ENCODE measurements around the gene RBM24. TPM values are rescaled to one million over a fixed set of nuclear protein-coding genes. Genes with fewer than 3 reads are reported as not detected.

The RBM24 gene
- total and polyA plus RNA-seq, 4 donors: 1.5 to 7.9 (median 4.3) TPM

DNA sequence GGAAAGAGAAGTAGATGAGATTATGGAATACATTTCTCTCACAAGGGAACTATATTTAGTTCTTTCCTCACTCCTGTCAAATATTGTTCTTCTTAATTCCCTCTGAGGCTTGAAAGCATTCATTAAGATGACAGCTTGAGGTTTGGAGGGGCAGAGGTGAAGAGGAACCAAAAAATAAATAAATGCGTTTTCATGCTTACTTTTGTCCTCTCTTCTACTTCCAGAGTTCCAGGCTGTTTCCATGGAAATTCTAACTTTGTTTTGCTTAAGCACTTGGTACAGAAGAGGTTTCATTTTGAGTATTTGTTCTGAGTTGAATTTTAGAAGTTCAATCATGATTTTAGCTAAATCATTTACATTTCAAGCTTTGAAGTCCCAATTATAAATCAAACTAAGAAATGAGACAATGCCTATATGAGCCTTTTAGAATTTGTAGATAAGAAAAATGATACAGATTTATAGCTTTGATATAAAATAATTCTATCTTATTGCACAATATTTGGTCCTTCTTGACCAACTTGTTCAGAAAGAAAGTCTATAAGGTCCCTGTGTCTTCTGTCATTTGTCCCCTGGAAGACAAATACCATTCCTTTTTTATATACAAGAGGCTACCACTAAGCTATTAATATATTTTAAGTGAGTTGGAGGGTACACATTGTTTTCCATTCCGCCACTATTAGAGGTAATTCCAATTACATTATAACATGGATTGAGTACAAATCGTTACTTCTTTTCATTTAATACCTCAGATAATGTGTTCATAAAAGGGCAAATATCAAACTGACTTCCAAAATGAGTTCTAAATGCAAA lies 16.3 kb downstream of the RBM24 start:
- Histone ChIP-seq H3K27ac (ENCODE audit: low read depth in 1 of 2, low read length in 2 of 2) (no peak overlapping the region), H3K4me3 (ENCODE audit: low read length in 2 of 2) (no peak overlapping the region), H3K36me3 (ENCODE audit: control insufficient read depth in 1 of 2, insufficient read depth in 2 of 2, low read length in 1 of 2) (no peaks in the 10 kb centered on the region), H3K9me3 (ENCODE audit: control insufficient read depth, low read length) (no peaks in the 10 kb centered on the region), H3K27me3 (ENCODE audit: control insufficient read depth in 1 of 2, insufficient read depth in 2 of 2, low read length in 1 of 2) (no peaks in the 10 kb centered on the region), H3K4me1 (ENCODE audit: control insufficient read depth in 1 of 2, insufficient read depth in 2 of 2, low read length in 2 of 2) (no peaks in the 10 kb centered on the region)
- DNase-seq (no peak), ATAC-seq (ENCODE audit: low FRiP score) (no peak)
- intact Hi-C loops (cut with DNase I): loop anchor here in 1 of 2 donors (10.0 kb wide), 1 partner anchor 133 kb away; no protein-coding TSS in a partner anchor
- 55 to 59% methylated on average over 3 of the region's 3 CpGs for WGBS, 2 donors

- 68 to 86% methylated on average over 1 of the region's 1 CpG for WGBS, 2 donors
- Histone ChIP-seq H3K27ac (ENCODE audit: low read depth in 1 of 2, low read length in 2 of 2) (no peak overlapping the region), H3K4me3 (ENCODE audit: low read length in 2 of 2) (no peak overlapping the region), H3K27me3 (ENCODE audit: control insufficient read depth in 1 of 2, insufficient read depth in 2 of 2, low read length in 1 of 2) (no peaks in the 10 kb centered on the region), H3K9me3 (ENCODE audit: control insufficient read depth, low read length) (no peaks in the 10 kb centered on the region), H3K4me1 (ENCODE audit: control insufficient read depth in 1 of 2, insufficient read depth in 2 of 2, low read length in 2 of 2) (no peaks in the 10 kb centered on the region), H3K36me3 (ENCODE audit: control insufficient read depth in 1 of 2, insufficient read depth in 2 of 2, low read length in 1 of 2) (no peaks in the 10 kb centered on the region)
- no peak for DNase-seq
- no peak for ATAC-seq (ENCODE audit: low FRiP score)
- intact Hi-C loops (cut with DNase I): loop anchor here in 1 of 2 donors (10.0 kb wide), 1 partner anchor 133 kb away; no protein-coding TSS in a partner anchor
Observed at GRCh38 chr6:17298257-17298656, 17.1 kb downstream of the RBM24 start.

GRCh38 chr6:17299222-17299621 lies 18.1 kb downstream of the RBM24 start:
- 91 to 92% methylated on average over 2 of the region's 2 CpGs for WGBS, 2 donors
- ATAC-seq (ENCODE audit: low FRiP score): no peak

GRCh38 chr6:17299750-17300149 lies 18.6 kb downstream of the RBM24 start:
- intact Hi-C loops (cut with DNase I): loop anchor here in 1 of 2 donors (10.0 kb wide), 1 partner anchor 135 kb away; no protein-coding TSS in a partner anchor
- Histone ChIP-seq H3K36me3 (ENCODE audit: control insufficient read depth in 1 of 2, insufficient read depth in 2 of 2, low read length in 1 of 2) (no peaks in the 10 kb centered on the region), H3K27ac (ENCODE audit: low read depth in 1 of 2, low read length in 2 of 2) (no peak overlapping the region), H3K27me3 (ENCODE audit: control insufficient read depth in 1 of 2, insufficient read depth in 2 of 2, low read length in 1 of 2) (no peaks in the 10 kb centered on the region), H3K9me3 (ENCODE audit: control insufficient read depth, low read length) (no peaks in the 10 kb centered on the region), H3K4me1 (ENCODE audit: control insufficient read depth in 1 of 2, insufficient read depth in 2 of 2, low read length in 2 of 2) (no peaks in the 10 kb centered on the region), H3K4me3 (ENCODE audit: low read length in 2 of 2) (no peak overlapping the region)
- no peak for DNase-seq
- ATAC-seq (ENCODE audit: low FRiP score): no peak
- 42 to 49% methylated on average over 1 of the region's 1 CpG for WGBS, 2 donors

More at GRCh38 chr6:17299222-17299621, 18.1 kb downstream of the RBM24 start:
- Histone ChIP-seq H3K4me1 (ENCODE audit: control insufficient read depth in 1 of 2, insufficient read depth in 2 of 2, low read length in 2 of 2) (no peaks in the 10 kb centered on the region), H3K4me3 (ENCODE audit: low read length in 2 of 2) (no peak overlapping the region), H3K27ac (ENCODE audit: low read depth in 1 of 2, low read length in 2 of 2) (no peak overlapping the region), H3K27me3 (ENCODE audit: control insufficient read depth in 1 of 2, insufficient read depth in 2 of 2, low read length in 1 of 2) (no peaks in the 10 kb centered on the region), H3K36me3 (ENCODE audit: control insufficient read depth in 1 of 2, insufficient read depth in 2 of 2, low read length in 1 of 2) (no peaks in the 10 kb centered on the region), H3K9me3 (ENCODE audit: control insufficient read depth, low read length) (no peaks in the 10 kb centered on the region)
- intact Hi-C loops (cut with DNase I): loop anchor here in 1 of 2 donors (10.0 kb wide), 1 partner anchor 134 kb away; no protein-coding TSS in a partner anchor
- no peak for DNase-seq

DNA sequence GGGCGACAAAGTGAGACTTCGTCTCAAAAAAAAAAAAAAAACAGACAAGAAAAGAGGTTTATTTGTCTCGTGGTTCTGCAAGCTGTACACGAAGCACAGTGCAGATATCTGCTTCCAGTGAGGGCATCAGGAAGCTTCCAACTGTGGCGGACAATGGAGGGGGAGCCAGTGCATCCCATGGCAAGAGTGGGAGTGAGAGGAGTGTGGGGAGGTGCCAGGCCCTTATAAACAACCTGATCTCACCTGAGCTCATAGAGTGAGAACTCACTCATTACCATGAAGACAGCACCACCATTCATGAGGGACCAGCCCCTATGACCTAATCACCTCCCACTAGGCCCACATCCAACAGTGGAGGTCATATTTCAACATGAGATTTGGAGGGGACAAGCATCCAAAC lies 19.5 kb downstream of the RBM24 start:
- Histone ChIP-seq H3K4me3 (ENCODE audit: low read length in 2 of 2) (no peak overlapping the region), H3K27me3 (ENCODE audit: control insufficient read depth in 1 of 2, insufficient read depth in 2 of 2, low read length in 1 of 2) (no peaks in the 10 kb centered on the region), H3K4me1 (ENCODE audit: control insufficient read depth in 1 of 2, insufficient read depth in 2 of 2, low read length in 2 of 2) (no peaks in the 10 kb centered on the region), H3K9me3 (ENCODE audit: control insufficient read depth, low read length) (no peaks in the 10 kb centered on the region), H3K27ac (ENCODE audit: low read depth in 1 of 2, low read length in 2 of 2) (no peak overlapping the region), H3K36me3 (ENCODE audit: control insufficient read depth in 1 of 2, insufficient read depth in 2 of 2, low read length in 1 of 2) (no peaks in the 10 kb centered on the region)
- DNase-seq (no peak), ATAC-seq (ENCODE audit: low FRiP score) (no peak)
- 92 to 97% methylated on average over 5 of the region's 5 CpGs for WGBS, 2 donors
- intact Hi-C loops (cut with DNase I): no loop called here

DNA sequence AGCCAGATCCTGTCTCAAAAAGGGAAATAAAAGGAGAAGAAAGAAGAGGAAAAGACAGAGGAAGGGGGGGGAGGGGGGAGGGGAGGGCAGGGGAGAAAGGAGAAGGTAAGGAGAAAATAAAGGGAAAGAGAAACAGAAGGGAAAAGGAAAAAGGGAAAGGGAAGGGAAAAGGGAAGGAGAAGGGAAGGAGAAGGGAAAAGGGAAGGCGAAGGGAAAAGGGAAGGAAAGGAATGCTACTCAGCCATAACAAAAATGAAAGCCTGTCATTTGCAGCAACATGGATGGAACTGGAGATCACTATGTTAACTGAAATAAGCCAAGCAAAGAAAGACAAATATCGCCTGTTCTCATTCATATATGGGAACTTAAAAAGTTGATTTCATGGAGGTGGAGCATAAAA lies 22.3 kb downstream of the RBM24 start:
- Histone ChIP-seq H3K4me1 (ENCODE audit: control insufficient read depth in 1 of 2, insufficient read depth in 2 of 2, low read length in 2 of 2) (no peaks in the 10 kb centered on the region), H3K27ac (ENCODE audit: low read depth in 1 of 2, low read length in 2 of 2) (no peak overlapping the region), H3K36me3 (ENCODE audit: control insufficient read depth in 1 of 2, insufficient read depth in 2 of 2, low read length in 1 of 2) (no peaks in the 10 kb centered on the region), H3K4me3 (ENCODE audit: low read length in 2 of 2) (no peak overlapping the region), H3K27me3 (ENCODE audit: control insufficient read depth in 1 of 2, insufficient read depth in 2 of 2, low read length in 1 of 2) (no peaks in the 10 kb centered on the region), H3K9me3 (ENCODE audit: control insufficient read depth, low read length) (no peaks in the 10 kb centered on the region)
- ATAC-seq (ENCODE audit: low FRiP score) (no peak), DNase-seq (no peak)
- intact Hi-C loops (cut with DNase I): no loop called here
- 92 to 96% methylated on average over 2 of the region's 2 CpGs for WGBS, 2 donors

- DNase-seq: no peak
- Histone ChIP-seq H3K36me3 (ENCODE audit: control insufficient read depth in 1 of 2, insufficient read depth in 2 of 2, low read length in 1 of 2) (no peaks in the 10 kb centered on the region), H3K27ac (ENCODE audit: low read depth in 1 of 2, low read length in 2 of 2) (no peak overlapping the region), H3K4me1 (ENCODE audit: control insufficient read depth in 1 of 2, insufficient read depth in 2 of 2, low read length in 2 of 2) (no peaks in the 10 kb centered on the region), H3K27me3 (ENCODE audit: control insufficient read depth in 1 of 2, insufficient read depth in 2 of 2, low read length in 1 of 2) (no peaks in the 10 kb centered on the region), H3K9me3 (ENCODE audit: control insufficient read depth, low read length) (no peaks in the 10 kb centered on the region), H3K4me3 (ENCODE audit: low read length in 2 of 2) (no peak overlapping the region)
- 40 to 45% methylated on average over 10 of the region's 10 CpGs for WGBS, 2 donors
- intact Hi-C loops (cut with DNase I): no loop called here
- no peak for ATAC-seq (ENCODE audit: low FRiP score)
Observed at GRCh38 chr6:17305219-17306001, 24.2 kb downstream of the RBM24 start.

DNA sequence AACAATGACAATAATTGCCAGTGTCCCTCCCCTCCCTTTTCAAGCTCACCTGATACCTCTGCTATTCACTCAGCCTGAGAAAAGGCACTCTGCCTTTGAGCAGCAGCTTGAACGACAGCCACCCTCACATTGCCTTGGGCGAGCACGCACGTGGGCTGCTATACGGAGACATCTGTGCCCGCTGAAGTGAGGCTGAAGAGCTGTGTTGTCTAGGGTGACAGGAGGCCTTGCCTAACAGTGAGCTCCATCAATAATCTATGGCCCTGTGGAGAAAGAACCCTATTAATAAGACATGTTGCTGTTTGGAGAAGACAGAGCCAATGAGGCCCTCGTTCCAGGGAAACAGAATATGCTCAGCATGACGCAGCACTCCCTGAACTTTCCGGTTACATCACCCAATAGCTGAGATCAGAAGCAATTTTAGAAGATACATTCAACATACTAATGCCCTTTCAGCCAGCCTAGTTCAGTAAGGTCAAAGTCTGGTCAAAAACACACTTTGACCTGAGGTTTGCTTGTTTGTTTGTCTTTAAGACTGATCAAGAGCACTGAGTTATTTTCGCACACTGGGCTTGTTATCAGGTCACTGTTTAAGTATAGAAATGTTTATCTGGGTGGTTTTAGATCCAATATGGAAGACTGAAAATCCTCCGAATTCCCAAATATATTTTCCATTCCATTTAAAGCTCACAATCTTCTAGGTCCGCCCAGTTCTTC lies 30.6 kb downstream of the RBM24 start:
- no peak for ATAC-seq (ENCODE audit: low FRiP score)
- intact Hi-C loops (cut with DNase I): no loop called here

More for the DNA sequence above, 30.6 kb downstream of the RBM24 start:
- no peak overlapping the region for H3K4me3 ChIP-seq (ENCODE audit: low read length in 2 of 2)
- WGBS, 2 donors: 77 to 81% methylated on average over 12 of the region's 12 CpGs
- DNase-seq: no peak
- no peaks in the 10 kb centered on the region for H3K9me3 ChIP-seq (ENCODE audit: control insufficient read depth, low read length)
- no peak overlapping the region for H3K27ac ChIP-seq (ENCODE audit: low read depth in 1 of 2, low read length in 2 of 2)
- no peaks in the 10 kb centered on the region for H3K4me1 ChIP-seq (ENCODE audit: control insufficient read depth in 1 of 2, insufficient read depth in 2 of 2, low read length in 2 of 2)
- H3K36me3 ChIP-seq (ENCODE audit: control insufficient read depth in 1 of 2, insufficient read depth in 2 of 2, low read length in 1 of 2): no peaks in the 10 kb centered on the region
- no peaks in the 10 kb centered on the region for H3K27me3 ChIP-seq (ENCODE audit: control insufficient read depth in 1 of 2, insufficient read depth in 2 of 2, low read length in 1 of 2)

Measured in aorta (tissue), 5 donors.